ENCODE measurements around the gene ATP12A.

DNA sequence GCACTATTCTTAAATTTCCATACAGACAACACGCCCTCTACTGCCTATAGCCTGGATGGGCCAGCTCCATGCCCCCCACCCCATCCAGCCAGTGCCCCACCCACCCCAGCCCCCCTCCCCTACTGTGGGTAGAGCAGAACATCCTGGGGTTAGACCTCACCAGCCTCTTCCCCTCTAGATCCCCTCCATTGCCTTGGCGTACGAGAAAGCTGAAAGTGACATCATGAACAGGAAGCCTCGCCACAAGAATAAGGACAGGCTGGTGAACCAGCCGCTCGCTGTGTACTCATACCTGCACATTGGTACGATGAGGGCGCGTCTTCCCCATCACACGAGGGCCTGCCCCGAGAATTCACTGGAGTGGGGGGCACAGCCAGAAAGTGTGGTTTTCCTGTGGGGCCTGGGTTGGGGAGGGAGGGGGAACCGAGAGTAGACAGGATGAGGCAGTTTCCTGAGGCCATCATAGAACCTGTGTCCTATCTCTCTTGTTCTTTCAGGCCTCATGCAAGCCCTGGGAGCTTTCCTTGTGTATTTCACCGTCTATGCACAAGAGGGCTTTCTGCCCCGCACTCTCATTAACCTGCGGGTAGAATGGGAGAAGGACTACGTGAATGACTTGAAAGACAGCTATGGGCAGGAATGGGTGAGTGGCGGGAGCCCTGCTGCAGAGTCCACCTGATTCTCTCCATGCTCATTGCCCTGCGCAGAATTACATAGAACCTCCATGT is 29.1 kb downstream of the ATP12A start:
- TF ChIP-seq, protein P1, sequence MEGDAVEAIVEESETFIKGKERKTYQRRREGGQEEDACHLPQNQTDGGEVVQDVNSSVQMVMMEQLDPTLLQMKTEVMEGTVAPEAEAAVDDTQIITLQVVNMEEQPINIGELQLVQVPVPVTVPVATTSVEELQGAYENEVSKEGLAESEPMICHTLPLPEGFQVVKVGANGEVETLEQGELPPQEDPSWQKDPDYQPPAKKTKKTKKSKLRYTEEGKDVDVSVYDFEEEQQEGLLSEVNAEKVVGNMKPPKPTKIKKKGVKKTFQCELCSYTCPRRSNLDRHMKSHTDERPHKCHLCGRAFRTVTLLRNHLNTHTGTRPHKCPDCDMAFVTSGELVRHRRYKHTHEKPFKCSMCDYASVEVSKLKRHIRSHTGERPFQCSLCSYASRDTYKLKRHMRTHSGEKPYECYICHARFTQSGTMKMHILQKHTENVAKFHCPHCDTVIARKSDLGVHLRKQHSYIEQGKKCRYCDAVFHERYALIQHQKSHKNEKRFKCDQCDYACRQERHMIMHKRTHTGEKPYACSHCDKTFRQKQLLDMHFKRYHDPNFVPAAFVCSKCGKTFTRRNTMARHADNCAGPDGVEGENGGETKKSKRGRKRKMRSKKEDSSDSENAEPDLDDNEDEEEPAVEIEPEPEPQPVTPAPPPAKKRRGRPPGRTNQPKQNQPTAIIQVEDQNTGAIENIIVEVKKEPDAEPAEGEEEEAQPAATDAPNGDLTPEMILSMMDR (conservative IDR thresholded peaks at IDR 0.05; ENCODE audit: low read length): peak; percentile 47
- no peak for TF ChIP-seq EZH2phosphoT487 (IDR thresholded peaks at IDR 0.05; ENCODE audit: borderline replicate concordance)
